Left lung (tissue), 10 donors: ENCODE data around the gene PNMT. TPM values are rescaled to one million over a fixed set of nuclear protein-coding genes. Genes with fewer than 3 reads are reported as not detected.

Experiments
- ATAC-seq: fragments of 200-7000 bp; cut with Tn5 transposase; one replicate; pipeline ENCODE4 v1.9.1; 2020; ENCODE audit warnings: moderate library complexity
- DNase-seq, 4 donors: peaks; one replicate each; pipeline ENCODE4 v3.0.0-alpha.2; 2013 to 2020
- H3K27ac ChIP-seq, 2 donors: fragments of 200-600 bp; sonication (generic) in 1 of 2; one replicate each; pipeline versions ENCODE4 v1.5.0 to v1.8.0; 2020 to 2021
- H3K27me3 ChIP-seq, 2 donors: fragments of 200-600 bp; sonication (generic) in 1 of 2; one replicate each; pipeline versions ENCODE4 v1.5.0 to v1.8.0; 2020 to 2021
- H3K36me3 ChIP-seq, 2 donors: fragments of 200-600 bp; sonication (generic) in 1 of 2; one replicate each; pipeline versions ENCODE4 v1.5.0 to v1.8.0; 2020 to 2021
- H3K4me1 ChIP-seq, 2 donors: fragments of 200-600 bp; one replicate each; pipeline ENCODE4 v1.8.0; 2021
- H3K4me3 ChIP-seq, 2 donors: fragments of 200-600 bp; sonication (generic) in 1 of 2; one replicate each; pipeline versions ENCODE4 v1.5.0 to v1.8.0; 2020 to 2021; ENCODE audit warnings: mild to moderate bottlenecking in 1 of 2
- H3K9me3 ChIP-seq, 2 donors: fragments of 200-600 bp; sonication (generic) in 1 of 2; one replicate each; pipeline versions ENCODE4 v1.5.0 to v1.8.0; 2020 to 2021
- intact Hi-C, 2 donors: fragments of 100-400 bp; cut with DNase I; formaldehyde crosslinking; loops; one replicate each; pipeline versions ENCODE4 v1.11.2 to v1.14.2; 2022
- polyA plus RNA-seq, 6 donors: library from polyadenylated mRNA; unstranded; fragments of 120-200 nt; gene quantifications; one replicate each; pipeline ENCODE4 v1.2.1, GENCODE V29; 2013; ENCODE audit not compliant: insufficient read length in 6 of 6
- total RNA-seq, 2 donors: library from RNA; stranded (reverse); fragmentation: NEBNext Ultra II Directional; extraction: Animal tissue kit (Norgen Biotek cat#: 25700); gene quantifications; one replicate each; pipeline ENCODE4 v1.2.1, GENCODE V29; 2021
- TF ChIP-seq, protein P1 (sequence below), 2 donors: fragments of 200-600 bp; sonication (generic) in 1 of 2; IDR thresholded peaks; one replicate each; pipeline versions ENCODE4 v1.5.0 to v1.8.0; 2021; ENCODE audit warnings: antibody characterized with exemption in 2 of 2
- donor health status: DM: no; HTN: yes; CAD: no.
- donor health status: DM: no; HTN: no; CAD: no.

PNMT gene
- total and polyA plus RNA-seq, 8 donors: 0.38 to 2.4 (median 1.7) TPM

DNA sequence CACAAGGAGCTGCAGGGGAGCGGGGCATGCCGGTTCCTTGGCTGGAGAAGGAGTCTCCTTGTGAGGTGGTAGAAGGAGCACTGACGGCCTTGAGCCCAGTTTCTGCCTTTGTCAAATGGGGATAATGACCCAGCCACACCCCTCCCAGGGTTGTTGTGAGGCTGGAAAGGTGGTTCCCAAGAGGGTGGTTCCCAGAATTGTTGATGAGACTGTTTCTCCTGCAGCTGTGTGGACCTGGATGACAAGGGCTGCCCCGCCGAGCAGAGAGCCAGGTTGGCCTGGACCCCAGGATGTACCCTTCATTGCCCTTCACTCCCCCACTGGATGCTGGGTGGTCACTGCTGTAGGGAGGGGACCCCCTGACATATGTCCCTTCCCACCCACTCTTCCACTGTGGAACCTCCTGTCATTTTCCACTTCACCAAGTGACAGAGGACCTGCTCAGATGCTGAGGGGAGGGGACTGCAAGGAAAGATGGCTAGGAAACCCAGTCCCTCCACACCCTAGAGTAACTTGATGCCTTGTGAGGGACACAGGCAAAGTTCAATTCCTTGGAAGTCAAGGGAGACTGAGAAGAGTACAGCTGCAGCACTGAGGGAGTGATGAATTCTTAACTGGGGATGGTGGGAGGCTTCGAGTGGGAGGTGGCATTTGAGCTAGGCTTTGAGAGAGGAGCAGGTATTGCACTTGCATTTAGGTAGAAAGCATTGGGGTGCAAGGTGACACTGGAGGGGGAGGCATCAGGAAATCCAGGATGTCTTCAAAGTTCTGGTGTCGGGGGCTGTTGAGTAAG, 51.5 kb downstream of the PNMT start:
- Histone ChIP-seq H3K27ac (no peak overlapping the region), H3K36me3 (peaks cover 0 to 49% of the 10 kb centered on the region in 2 donors), H3K9me3 (no peaks in the 10 kb centered on the region), H3K27me3 (no peaks in the 10 kb centered on the region), H3K4me3 (no peak overlapping the region), H3K4me1 (no peaks in the 10 kb centered on the region)
- DNase-seq: no peak
- intact Hi-C loops: no loop called here
- TF ChIP-seq, protein P1, sequence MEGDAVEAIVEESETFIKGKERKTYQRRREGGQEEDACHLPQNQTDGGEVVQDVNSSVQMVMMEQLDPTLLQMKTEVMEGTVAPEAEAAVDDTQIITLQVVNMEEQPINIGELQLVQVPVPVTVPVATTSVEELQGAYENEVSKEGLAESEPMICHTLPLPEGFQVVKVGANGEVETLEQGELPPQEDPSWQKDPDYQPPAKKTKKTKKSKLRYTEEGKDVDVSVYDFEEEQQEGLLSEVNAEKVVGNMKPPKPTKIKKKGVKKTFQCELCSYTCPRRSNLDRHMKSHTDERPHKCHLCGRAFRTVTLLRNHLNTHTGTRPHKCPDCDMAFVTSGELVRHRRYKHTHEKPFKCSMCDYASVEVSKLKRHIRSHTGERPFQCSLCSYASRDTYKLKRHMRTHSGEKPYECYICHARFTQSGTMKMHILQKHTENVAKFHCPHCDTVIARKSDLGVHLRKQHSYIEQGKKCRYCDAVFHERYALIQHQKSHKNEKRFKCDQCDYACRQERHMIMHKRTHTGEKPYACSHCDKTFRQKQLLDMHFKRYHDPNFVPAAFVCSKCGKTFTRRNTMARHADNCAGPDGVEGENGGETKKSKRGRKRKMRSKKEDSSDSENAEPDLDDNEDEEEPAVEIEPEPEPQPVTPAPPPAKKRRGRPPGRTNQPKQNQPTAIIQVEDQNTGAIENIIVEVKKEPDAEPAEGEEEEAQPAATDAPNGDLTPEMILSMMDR (IDR thresholded peaks at IDR 0.05): no peak
- no peak for ATAC-seq

Other genes starting within 250 kb of the PNMT start
- 10 to 100 TPM; 32.1 to 35.4 TPM for gene MED1, start 217.2 kb upstream of the PNMT start, total RNA-seq
- 10 to 100 TPM; 54.8 to 63.2 (median 57.0) TPM for gene MED1, start 217.2 kb upstream of the PNMT start, polyA plus RNA-seq
- 10 to 100 TPM; 43.9 to 53.9 TPM for gene CDK12, start 207.0 kb upstream of the PNMT start, total RNA-seq
- gene CDK12, start 207.0 kb upstream of the PNMT start, polyA plus RNA-seq: 10 to 100 TPM; 65.7 to 77.3 (median 70.7) TPM
- not detected for gene NEUROD2, start 60.5 kb upstream of the PNMT start, total RNA-seq
- under 1 TPM; 0.03 to 0.11 (median 0.08) TPM for gene NEUROD2, start 60.5 kb upstream of the PNMT start, polyA plus RNA-seq
- gene PPP1R1B, start 41.5 kb upstream of the PNMT start, total RNA-seq: 10 to 100 TPM; 10.6 to 29.7 TPM
- 10 to 100 TPM; 48.0 to 66.4 (median 57.6) TPM for gene PPP1R1B, start 41.5 kb upstream of the PNMT start, polyA plus RNA-seq
- 10 to 100 TPM; 57.2 to 66.1 TPM for gene STARD3, start 31.3 kb upstream of the PNMT start, total RNA-seq
- 10 to 100 TPM; 42.1 to 61.5 (median 53.5) TPM for gene STARD3, start 31.3 kb upstream of the PNMT start, polyA plus RNA-seq
- gene TCAP, start 3.1 kb upstream of the PNMT start, total RNA-seq: 1 to 10 TPM; 2.0 to 2.6 TPM
- 1 to 10 TPM; 1.3 to 2.4 (median 1.6) TPM for gene TCAP, start 3.1 kb upstream of the PNMT start, polyA plus RNA-seq
- 10 to 100 TPM; 17.2 to 32.9 TPM for gene PGAP3, start 19.6 kb downstream of the PNMT start, total RNA-seq
- 10 to 100 TPM; 37.9 to 46.5 (median 41.1) TPM for gene PGAP3, start 19.6 kb downstream of the PNMT start, polyA plus RNA-seq
- gene ERBB2, start 31.6 kb downstream of the PNMT start, total RNA-seq: 100 to 1,000 TPM in 1 of 2 donors, 10 to 100 TPM in 1; 65.1 to 137 TPM
- 100 to 1,000 TPM; 103 to 125 (median 107) TPM for gene ERBB2, start 31.6 kb downstream of the PNMT start, polyA plus RNA-seq
- gene MIEN1, start 62.1 kb downstream of the PNMT start, total RNA-seq: 10 to 100 TPM; 45.6 to 57.9 TPM
- gene MIEN1, start 62.1 kb downstream of the PNMT start, polyA plus RNA-seq: 10 to 100 TPM; 18.8 to 27.5 (median 24.0) TPM
- 10 to 100 TPM; 12.4 to 31.9 TPM for gene GRB7, start 69.5 kb downstream of the PNMT start, total RNA-seq
- gene GRB7, start 69.5 kb downstream of the PNMT start, polyA plus RNA-seq: 10 to 100 TPM; 25.8 to 34.2 (median 28.2) TPM
- 1 to 10 TPM; 3.3 to 6.6 TPM for gene IKZF3, start 195.9 kb downstream of the PNMT start, total RNA-seq
- gene IKZF3, start 195.9 kb downstream of the PNMT start, polyA plus RNA-seq: 1 to 10 TPM; 1.2 to 1.9 (median 1.6) TPM
- not detected for gene ZPBP2, start 199.7 kb downstream of the PNMT start, total RNA-seq
- gene ZPBP2, start 199.7 kb downstream of the PNMT start, polyA plus RNA-seq: not detected